Stimulated activated CD8-positive, alpha-beta memory T cell treated with anti-CD3 and anti-CD28 coated beads, Interleukin-7, amount 100 ng/mL, for 48 hours (primary cell): Measurements from ENCODE around the gene GOLIM4.

ENCODE experiments used
- DNase-seq, 2 donors: peaks; one replicate each; pipeline ENCODE4 v3.0.0-alpha.2; 2020; ENCODE audit warnings: low read depth in 1 of 2; ENCODE audit errors: extremely low read depth in 1 of 2

GOLIM4 gene

GRCh38 chr3:168001244-168001643 is 94.5 kb downstream of the GOLIM4 start:
- DNase-seq = no peak

DNA sequence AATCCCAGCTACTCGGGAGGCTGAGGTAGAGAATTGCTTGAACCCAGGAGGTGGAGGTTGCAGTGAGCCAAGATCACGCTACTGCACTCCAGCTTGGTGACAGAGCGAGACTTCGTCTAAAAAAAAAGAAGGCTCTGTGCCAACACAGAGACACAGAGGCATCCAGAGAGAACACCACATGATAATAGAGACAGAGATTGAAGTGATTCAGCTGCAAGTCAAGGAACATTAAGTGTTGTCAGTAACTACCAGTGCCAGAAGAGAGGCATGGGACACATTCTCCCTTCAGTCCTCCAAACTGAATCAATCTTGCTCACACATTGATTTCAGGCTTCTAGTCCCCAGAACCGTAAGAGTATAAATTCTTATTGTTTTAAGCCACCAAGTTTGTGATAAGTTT is 97.5 kb downstream of the GOLIM4 start:
- DNase-seq = no peak

- DNase-seq = no peak
Measured at GRCh38 chr3:167996514-167996913, 99.2 kb downstream of the GOLIM4 start.

- DNase-seq = no peak
Measured at GRCh38 chr3:167992381-167992780, 103.3 kb downstream of the GOLIM4 start.

DNA sequence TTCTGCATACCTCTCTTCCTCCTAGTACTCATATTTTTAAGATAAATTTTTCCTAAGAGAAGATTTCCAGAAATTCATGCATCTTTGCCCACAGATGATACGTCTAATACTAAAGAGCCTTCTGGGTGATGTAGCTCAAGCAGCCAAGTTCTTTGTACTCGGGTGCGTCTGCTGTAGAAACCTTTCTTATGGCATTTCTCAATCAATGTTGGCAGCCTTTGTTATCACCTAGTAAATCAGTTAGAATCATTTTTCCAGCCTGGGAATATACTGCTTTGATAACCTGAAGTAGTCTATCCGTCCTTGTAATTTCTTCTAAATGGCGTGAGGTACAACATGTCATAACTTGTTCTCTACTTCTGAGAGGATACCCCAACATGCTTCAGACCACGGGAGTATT is 104.5 kb downstream of the GOLIM4 start:
- no peak for DNase-seq

- DNase-seq = no peak
Measured at GRCh38 chr3:167989999-167990398, 105.7 kb downstream of the GOLIM4 start.

GRCh38 chr3:167989066-167989465 is 106.7 kb downstream of the GOLIM4 start:
- no peak for DNase-seq

- DNase-seq = no peak
Measured at GRCh38 chr3:167983583-167983982, 112.1 kb downstream of the GOLIM4 start.

- DNase-seq = no peak
Measured at GRCh38 chr3:167978486-167978885, 117.2 kb downstream of the GOLIM4 start.

- no peak for DNase-seq
Measured at GRCh38 chr3:167978071-167978470, 117.7 kb downstream of the GOLIM4 start.

DNA sequence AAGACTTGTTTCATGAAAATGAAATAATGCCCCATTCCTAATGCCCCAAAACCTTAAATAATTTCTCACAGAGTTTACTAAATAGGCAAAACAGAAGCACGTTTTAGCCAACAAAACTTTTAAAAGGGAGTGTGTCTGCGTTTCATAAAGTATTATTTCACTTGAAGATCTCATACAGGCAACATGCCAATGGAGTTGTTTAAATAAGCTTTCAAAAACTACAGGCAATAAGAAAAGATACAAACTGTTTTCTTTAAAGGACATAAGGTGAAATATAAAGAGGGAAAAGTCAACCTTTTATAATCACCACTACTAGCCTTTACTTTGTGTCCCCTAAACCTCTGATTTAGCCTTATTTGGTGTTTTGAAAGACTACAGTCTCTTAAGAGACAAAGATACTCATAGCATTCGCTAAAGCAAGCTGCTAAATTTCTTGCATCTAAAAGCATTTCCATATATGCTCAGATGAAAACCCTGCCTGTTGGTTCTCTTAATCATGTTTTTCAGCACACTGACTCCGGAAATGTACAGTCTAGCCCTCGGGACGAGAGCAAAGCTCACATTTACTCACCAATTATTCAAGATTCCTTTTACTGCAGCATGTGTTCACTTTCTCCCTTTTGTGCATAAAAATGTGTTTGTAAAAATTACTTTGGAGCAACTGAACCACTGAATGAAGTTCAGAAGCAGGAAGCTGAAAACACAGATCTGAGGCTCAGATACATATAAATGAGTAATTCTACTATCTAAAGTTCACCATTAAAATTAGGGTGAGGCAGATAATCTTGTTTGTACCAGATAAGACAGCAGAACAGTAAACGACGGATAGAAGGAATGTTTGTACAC is 119.0 kb downstream of the GOLIM4 start:
- no peak for DNase-seq

DNA sequence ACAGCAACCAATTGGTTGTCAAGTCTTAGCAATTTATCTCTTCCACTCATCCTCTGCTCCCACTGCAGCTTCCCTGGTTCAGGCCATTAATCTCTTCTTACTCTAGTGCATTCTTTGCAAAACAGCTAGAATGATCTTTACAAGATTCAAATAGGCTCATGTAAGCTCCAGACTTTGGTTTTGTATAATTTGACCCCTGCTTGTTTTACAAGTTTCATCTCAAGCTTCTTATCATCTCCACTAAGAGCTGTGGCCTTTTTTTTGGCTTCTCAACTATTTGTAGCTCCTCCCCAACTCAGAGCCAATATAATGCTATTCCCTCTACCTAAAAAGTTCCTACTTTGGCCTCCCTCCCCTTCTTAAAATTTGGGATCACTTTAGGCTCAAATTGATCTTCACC is 121.8 kb downstream of the GOLIM4 start:
- DNase-seq = no peak

DNA sequence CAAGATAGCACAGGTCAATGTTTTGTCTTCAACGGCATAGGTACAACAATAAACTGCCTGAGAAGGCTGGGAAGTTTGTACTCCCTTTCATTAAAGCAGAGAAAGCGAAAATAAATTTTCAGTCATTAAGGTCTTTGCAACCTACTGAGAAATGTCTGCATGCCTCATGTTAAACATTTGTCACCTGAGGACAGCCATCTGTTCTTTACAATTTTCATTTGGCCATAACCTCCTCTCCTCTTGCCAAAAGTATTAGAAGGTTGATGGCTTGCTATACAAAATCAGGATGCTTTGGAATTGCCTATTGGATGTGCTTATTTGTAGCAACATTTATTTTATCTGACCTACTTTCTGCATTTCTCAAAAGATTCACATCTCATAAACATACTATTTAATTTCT is 122.7 kb downstream of the GOLIM4 start:
- no peak for DNase-seq

DNA sequence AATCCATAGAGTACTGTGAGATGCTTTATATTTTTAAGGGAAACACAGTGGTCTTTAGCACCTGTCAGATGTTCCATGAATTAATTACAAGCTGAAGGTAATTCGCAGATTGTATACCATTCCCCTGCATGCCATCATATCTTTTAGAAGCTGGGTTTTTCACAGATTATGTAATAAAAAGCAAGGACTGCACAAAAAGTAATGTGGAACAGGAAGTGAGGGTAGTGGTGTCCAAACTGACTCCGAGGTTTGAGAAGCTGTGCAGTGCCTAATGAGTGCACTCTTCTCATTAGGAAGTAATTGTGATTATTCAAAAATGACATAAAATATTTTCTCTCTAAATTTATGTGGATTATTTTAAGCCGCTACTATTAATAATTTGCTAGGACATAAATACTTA is 123.2 kb downstream of the GOLIM4 start:
- DNase-seq = no peak

- DNase-seq = no peak
Measured at GRCh38 chr3:167969548-167969947, 126.2 kb downstream of the GOLIM4 start.

GRCh38 chr3:167967257-167968036 is 128.3 kb downstream of the GOLIM4 start:
- DNase-seq = no peak
